ENCODE data around the gene B3GNT3.

B3GNT3 gene, protein sequence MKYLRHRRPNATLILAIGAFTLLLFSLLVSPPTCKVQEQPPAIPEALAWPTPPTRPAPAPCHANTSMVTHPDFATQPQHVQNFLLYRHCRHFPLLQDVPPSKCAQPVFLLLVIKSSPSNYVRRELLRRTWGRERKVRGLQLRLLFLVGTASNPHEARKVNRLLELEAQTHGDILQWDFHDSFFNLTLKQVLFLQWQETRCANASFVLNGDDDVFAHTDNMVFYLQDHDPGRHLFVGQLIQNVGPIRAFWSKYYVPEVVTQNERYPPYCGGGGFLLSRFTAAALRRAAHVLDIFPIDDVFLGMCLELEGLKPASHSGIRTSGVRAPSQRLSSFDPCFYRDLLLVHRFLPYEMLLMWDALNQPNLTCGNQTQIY

GRCh38 chr19:17794731-17795494 lies at the start of gene B3GNT3:
Gene B3GNT3 (plus strand): TSS chr19:17795138. CDS start chr19:17807808, 12,670 bp downstream.
- DNase-seq (ENCODE audit: low spot score): no peak

DNA sequence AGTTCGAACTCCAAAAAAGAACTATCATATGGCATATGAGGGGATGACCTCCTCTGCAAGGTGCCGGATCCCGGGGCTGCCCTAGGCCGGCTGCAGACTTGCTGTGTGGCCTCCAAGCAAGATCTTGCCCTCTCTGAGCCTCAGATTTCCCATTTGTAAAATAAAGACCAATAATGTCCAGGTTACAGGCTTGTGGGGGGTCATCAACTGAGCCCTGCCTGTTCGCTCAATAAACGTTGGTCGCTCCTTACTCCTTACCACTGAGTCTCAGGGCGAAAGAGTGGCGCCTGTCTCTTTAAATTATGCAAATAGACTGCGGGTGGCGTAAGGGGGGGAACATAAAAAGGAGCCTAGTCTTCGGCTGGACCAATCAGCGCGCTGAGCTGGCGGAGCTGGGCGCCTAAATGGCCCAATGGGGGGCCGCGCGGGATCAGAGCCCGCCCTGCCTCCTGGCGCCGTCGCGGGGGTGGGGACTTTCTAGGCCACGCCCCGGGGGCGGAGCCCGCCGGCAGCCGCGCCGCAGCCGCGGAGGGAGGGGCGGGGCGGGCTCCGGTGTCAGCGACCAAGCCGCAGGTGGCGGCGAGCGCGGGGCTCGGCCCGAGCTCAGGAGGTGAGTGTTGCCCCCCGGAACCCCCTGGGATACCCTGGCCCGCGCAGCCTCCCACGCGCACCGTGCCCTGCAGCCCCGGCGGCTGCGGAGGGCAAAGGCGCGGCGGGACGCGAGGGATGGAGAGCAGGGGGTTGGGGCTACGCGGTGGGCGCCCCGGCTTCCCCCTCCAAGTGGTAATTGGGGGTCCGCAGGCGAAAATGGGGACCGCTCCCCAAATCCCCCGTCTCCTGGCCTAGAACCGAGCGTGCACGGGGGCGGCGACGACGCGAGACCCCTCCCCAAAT lies 47.5 kb upstream of the B3GNT3 start:
- DNase-seq (ENCODE audit: low spot score): peak; percentile 99

DNA sequence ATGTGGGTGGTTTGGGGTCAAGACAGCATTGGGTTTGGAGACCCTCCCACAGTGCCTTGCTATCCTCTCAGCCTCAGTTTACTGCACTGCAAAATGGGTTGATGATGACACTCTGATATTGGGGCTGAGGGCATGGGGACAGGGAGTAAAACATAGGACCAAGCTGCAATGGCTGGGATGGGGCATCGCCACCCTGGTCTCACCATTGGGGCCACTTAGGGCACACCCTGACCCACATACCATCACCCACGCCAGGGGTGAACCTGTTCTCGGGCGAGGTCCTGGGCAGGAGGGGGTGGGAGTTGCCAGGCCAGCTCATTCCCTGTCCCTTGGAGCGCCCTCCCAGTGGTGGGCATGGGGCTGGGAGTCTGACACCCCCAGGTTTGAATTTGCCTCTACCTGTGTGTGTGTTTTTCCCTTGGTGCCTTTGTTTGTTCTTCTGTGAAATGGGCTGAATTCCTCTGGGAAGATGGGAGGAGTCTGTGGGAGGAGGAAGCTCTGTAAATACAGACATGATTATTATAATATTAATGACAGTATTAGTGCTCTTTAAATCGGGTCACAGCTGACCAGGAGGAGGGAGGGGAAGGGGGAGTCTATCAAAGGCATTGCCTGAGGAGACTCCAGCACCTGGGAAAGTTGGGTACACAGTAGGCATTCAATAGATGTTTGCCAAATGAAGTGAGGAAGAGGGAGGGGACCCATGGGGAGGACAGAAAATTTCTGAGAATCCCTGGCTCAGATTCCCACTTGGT lies 45.9 kb upstream of the B3GNT3 start:
- DNase-seq (ENCODE audit: low spot score): no peak

- no peak for DNase-seq (ENCODE audit: low spot score)
Measured at GRCh38 chr19:17749912-17750317, 45.0 kb upstream of the B3GNT3 start.

- DNase-seq (ENCODE audit: low spot score): peak; percentile 73
Measured at GRCh38 chr19:17751103-17751911, 43.6 kb upstream of the B3GNT3 start, which contains the start of gene FCHO1. Gene FCHO1 (plus strand): TSS chr19:17751477. CDS start chr19:17755165, 3,688 bp downstream.

DNA sequence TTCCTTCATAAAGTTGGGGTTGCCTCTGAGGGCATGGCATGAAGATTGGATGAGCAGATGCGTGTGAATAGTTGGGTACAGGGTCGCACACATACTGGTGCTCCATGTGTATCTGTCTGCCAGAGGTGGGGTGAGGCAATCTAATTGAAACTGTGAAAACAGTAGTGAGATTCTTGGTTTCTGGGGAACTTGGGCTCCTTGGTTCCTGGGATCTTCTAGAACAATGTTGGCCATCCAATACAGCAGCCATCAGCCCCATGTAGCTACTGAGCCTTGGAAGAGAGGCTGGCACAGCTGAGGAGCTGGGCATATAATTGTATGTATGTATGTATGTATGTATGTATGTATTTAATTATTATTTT lies 43.0 kb upstream of the B3GNT3 start:
- no peak for DNase-seq (ENCODE audit: low spot score)

DNA sequence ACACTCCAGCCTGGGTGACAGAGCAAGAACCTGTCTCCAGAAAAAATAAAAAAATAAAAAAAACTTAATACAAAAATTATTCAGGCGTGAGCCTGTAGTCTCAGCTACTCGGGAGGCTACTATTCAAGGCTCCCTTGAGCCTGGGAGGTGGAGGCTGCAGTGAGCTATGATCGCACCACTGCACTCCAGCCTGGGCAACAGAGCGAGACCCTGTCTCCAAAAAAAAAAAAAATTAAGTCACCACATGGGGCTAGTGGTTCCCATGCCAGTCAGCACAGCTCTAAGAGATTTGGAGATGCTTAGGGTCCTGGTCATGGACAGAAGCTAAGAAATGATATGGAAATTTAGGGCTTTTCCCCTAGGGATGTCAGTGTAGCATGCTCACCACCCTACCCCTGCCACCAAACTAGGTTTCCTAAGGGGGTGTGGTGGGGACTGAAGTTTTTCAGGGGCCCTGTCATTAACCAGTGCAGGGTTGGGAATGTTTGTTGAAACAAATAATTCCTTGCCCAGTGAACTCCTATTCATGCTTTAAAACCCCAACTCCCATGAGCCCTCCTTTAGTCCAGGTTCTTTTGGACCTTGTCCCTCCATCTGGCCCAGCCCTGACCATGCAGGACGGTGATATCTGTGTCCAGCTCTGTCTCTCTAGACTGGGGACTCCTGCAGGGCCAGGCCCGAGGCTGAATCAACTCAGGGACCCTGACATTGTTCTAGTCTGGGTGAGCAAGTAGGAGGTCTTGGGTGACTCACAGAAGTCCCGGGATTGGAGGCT lies 41.9 kb upstream of the B3GNT3 start:
- no peak for DNase-seq (ENCODE audit: low spot score)

GRCh38 chr19:17753976-17754375 lies 41.0 kb upstream of the B3GNT3 start:
- peak; percentile 95 for DNase-seq (ENCODE audit: low spot score)

DNA sequence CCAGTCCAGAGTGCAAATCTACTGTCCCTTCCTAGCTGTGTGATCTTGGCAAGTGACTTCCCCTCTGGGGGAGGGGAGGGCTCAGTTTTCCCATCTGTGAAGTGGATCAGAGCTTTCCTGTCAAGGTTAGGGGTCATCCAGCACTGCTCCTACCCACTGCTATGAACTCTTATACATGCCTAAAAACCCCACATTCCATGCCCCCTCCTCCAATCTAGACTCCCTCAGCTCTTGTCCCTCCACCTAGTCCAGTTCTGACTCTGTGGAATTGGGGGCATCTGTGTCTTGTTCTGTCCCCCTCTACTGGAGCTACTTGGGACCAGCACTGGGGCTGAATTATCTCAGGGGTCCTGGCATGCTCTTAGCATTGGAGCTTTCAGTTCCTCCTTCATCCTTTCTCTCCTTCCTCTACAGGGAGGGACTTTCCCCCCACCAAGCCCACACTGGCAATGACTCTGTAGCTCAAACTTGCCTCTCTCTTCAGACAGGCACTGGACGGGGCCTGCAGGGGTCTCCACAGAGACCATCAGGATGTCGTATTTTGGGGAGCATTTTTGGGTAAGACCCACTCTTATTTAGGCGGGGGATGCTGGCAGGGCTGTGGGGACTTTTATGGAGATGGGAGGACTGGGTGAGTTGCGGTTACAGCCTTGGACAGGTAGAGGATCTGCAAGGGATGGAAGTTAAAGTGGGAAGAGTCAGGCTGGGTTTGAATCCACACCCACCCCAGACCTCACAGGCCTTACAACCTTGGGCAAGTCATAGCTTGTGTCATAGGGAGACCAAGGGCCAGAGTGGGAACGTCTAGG lies 40.1 kb upstream of the B3GNT3 start:
- DNase-seq (ENCODE audit: low spot score): peak; percentile 57

DNA sequence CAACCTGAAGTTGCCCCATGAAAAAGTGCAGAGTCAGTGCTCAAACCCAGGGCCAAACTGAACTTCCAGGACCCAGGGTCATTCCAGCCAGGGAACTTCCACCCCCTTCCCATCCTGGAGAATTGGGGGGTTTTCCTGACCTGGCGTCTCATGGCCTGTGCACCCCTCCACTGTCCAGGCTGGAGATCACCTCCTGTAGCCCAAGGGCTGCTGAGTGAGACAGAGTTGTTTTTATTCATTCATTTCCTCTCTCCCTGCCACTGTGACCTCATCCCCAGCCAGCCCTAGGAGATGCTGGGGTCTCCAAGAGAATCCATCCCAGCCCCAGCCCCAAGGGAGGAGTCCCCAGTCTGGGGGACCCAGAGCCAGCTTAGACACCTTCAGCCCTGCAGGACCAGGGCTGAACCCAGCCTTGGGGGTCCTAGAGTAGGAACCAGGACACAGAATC lies 39.5 kb upstream of the B3GNT3 start:
- DNase-seq (ENCODE audit: low spot score): no peak

DNA sequence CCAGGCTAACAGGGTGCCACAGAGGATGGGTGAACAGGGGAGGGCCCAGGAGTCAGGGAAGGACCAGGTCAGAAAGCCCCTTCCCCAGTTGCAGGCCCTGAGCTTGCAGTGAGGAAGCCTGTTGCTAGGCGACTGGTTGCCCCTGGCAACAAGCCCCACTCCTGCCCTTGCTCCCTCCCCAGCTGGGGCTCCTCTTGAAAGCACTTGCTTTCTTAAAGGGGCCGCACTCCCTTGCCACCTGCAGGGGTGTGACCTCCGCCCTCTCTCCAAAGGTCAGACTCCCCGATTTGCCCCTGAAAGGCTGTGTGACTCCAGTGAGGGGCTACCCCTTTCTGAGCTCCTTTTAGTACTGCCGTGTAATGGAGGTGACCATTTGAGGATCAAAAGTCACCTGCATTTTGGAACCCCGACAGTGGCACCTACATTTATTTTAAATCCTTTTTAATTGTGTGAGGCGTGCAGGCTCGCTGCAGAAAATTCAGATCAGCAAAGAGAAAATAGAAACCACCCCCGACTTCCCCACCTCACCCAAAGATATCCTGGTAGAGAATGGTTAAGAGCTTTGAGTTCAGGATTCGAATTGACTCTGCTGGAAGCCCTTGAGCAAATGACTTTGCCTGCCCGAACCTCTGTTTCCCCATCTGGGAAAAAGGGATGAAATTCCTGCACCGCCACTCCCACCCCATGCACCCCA lies 38.8 kb upstream of the B3GNT3 start:
- DNase-seq (ENCODE audit: low spot score): peak; percentile 95

DNA sequence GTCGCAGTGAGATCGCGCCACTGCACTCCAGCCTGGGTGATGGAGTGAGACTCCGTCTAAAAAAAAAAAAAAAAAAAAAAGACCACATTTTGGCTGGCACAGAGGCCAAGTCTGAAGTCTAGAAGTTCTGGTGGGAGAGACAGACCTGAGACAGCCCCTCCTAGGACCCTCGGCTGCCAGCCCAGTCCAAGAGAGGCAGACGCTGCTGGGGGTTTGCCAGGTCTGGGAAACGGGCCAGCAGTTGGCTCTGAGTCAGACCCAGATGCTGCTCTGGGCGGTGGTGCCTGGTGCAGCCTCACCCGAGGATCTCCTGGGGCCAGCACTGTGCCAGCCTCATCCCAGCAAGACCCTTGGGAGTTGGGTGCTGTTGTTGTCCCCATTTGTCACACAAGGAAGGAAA lies 37.8 kb upstream of the B3GNT3 start:
- DNase-seq (ENCODE audit: low spot score): peak; percentile 95

GRCh38 chr19:17758515-17758914 lies 36.4 kb upstream of the B3GNT3 start:
- no peak for DNase-seq (ENCODE audit: low spot score)

GRCh38 chr19:17761148-17761547 lies 33.8 kb upstream of the B3GNT3 start:
- no peak for DNase-seq (ENCODE audit: low spot score)

GRCh38 chr19:17762505-17763229 lies 32.3 kb upstream of the B3GNT3 start:
- peak; percentile 69 for DNase-seq (ENCODE audit: low spot score)

- DNase-seq (ENCODE audit: low spot score): no peak
Measured at GRCh38 chr19:17764348-17764747, 30.6 kb upstream of the B3GNT3 start.

- DNase-seq (ENCODE audit: low spot score): peak; percentile 78
Measured at GRCh38 chr19:17765069-17765618, 29.8 kb upstream of the B3GNT3 start.

Measured in Ammon's horn (tissue), 1 donor.